HG03378 (cell line): ENCODE data around the gene FOXJ3.

Source experiments
- ATAC-seq: cut with Tn5 transposase; IDR thresholded peaks from one replicate; pipeline ENCODE4 v1.9.1; 2021; ENCODE audit warnings: mild to moderate bottlenecking, moderate library complexity; ENCODE audit not compliant: unreplicated experiment

Gene FOXJ3

GRCh38 chr1:42311897-42312296 is 23.1 kb downstream of the FOXJ3 start:
- no peak for ATAC-seq

GRCh38 chr1:42311138-42311537 is 23.9 kb downstream of the FOXJ3 start:
- no peak for ATAC-seq

- ATAC-seq: no peak
Observed at GRCh38 chr1:42306977-42307376, 28.1 kb downstream of the FOXJ3 start.

GRCh38 chr1:42305639-42306038 is 29.4 kb downstream of the FOXJ3 start:
- ATAC-seq: no peak

- ATAC-seq: no peak
Observed at GRCh38 chr1:42302034-42302433, 33.0 kb downstream of the FOXJ3 start.

- no peak for ATAC-seq
Observed at GRCh38 chr1:42298520-42298919, 36.5 kb downstream of the FOXJ3 start.

- ATAC-seq: no peak
Observed at GRCh38 chr1:42295816-42296215, 39.2 kb downstream of the FOXJ3 start.

- no peak for ATAC-seq
Observed at GRCh38 chr1:42290130-42290529, 44.9 kb downstream of the FOXJ3 start.

- no peak for ATAC-seq
Observed at GRCh38 chr1:42288311-42288985, 46.6 kb downstream of the FOXJ3 start.

- ATAC-seq: no peak
Observed at GRCh38 chr1:42282867-42283583, 52.0 kb downstream of the FOXJ3 start.

GRCh38 chr1:42282024-42282579 is 52.9 kb downstream of the FOXJ3 start:
- ATAC-seq: no peak

- ATAC-seq: no peak
Observed at GRCh38 chr1:42280821-42281220, 54.2 kb downstream of the FOXJ3 start.

- no peak for ATAC-seq
Observed at GRCh38 chr1:42279055-42279454, 56.0 kb downstream of the FOXJ3 start.

GRCh38 chr1:42272920-42273319 is 62.1 kb downstream of the FOXJ3 start:
- no peak for ATAC-seq

- no peak for ATAC-seq
Observed at GRCh38 chr1:42267904-42268303, 67.1 kb downstream of the FOXJ3 start.

GRCh38 chr1:42266253-42267135 is 68.5 kb downstream of the FOXJ3 start:
- no peak for ATAC-seq

GRCh38 chr1:42264511-42265190 is 70.4 kb downstream of the FOXJ3 start:
- ATAC-seq: no peak

GRCh38 chr1:42263019-42263418 is 72.0 kb downstream of the FOXJ3 start:
- no peak for ATAC-seq

GRCh38 chr1:42260376-42261070 is 74.5 kb downstream of the FOXJ3 start:
- ATAC-seq: no peak

GRCh38 chr1:42259739-42260064 is 75.3 kb downstream of the FOXJ3 start:
- no peak for ATAC-seq
